Fibroblast of skin of abdomen (primary cell): ENCODE data around the gene SMYD4. TPM values are rescaled to one million over a fixed set of nuclear protein-coding genes. Genes with fewer than 3 reads are reported as not detected.
"Not testable (repeated sequence)": the region's sequence is repeated elsewhere in the genome, so short reads cannot be mapped to it uniquely, and the experiment has no call there.

Experiments
- DNase-seq: peaks from one replicate; pipeline ENCODE4 v3.0.0-alpha.2; 2013
- polyA plus RNA-seq, 2 experiments: library from polyadenylated mRNA; unstranded; fragments of 120-200 nt; gene quantifications; one replicate each; pipeline ENCODE4 v1.2.1, GENCODE V29; 2013; ENCODE audit not compliant: insufficient read length in 2 of 2

SMYD4 gene, protein sequence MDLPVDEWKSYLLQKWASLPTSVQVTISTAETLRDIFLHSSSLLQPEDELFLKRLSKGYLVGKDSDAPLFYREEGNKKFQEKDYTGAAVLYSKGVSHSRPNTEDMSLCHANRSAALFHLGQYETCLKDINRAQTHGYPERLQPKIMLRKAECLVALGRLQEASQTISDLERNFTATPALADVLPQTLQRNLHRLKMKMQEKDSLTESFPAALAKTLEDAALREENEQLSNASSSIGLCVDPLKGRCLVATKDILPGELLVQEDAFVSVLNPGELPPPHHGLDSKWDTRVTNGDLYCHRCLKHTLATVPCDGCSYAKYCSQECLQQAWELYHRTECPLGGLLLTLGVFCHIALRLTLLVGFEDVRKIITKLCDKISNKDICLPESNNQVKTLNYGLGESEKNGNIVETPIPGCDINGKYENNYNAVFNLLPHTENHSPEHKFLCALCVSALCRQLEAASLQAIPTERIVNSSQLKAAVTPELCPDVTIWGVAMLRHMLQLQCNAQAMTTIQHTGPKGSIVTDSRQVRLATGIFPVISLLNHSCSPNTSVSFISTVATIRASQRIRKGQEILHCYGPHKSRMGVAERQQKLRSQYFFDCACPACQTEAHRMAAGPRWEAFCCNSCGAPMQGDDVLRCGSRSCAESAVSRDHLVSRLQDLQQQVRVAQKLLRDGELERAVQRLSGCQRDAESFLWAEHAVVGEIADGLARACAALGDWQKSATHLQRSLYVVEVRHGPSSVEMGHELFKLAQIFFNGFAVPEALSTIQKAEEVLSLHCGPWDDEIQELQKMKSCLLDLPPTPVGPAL
- 5.2 TPM for polyA plus RNA-seq (2013, experiment 1 of 2; ENCODE audit: insufficient read length)
- polyA plus RNA-seq (2013, experiment 2 of 2; ENCODE audit: insufficient read length) = 5.2 TPM

DNA sequence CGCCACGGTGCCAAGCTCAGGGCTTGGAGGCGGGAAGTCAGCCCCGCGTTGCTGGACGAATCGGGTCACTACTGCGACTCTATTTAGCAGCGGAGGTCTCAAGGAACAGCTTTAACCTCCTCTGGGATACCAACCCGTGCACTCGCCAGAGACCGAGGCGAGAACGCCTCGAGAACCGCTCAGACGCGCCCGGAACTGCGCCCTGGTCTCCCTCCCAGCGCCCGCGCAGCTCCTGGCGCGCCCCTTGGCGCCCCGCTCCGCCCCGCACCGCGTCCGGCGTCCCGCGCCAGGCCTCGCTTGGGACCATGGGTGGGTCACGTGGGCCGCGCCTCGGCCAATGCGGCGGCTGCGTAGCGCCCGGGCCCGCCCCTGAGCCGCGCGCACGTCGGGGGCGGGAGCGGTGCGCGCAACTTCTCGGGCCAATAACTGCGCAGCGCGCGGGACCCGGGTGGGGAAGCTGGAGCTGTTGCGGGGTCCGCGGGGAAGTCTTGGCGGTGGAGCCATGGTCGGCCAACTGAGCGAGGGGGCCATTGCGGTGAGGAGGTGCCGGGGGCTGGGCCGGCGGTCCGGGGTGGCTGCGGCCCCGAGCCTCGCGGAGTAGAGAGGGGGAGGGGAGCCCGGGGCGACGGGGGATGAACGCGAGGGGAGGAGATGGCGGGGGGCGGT lies at the start of gene SMYD4, which contains the start of gene RPA1:
TSS of gene SMYD4 (minus strand) at position 311 of the 666 bp plus-strand sequence. CDS start 1,908 bp downstream, outside the sequence.
TSS of gene RPA1 (plus strand) at position 414 of the 666 bp plus-strand sequence. CDS start at position 503, 89 bp downstream.
- peak; percentile 86 for DNase-seq

DNA sequence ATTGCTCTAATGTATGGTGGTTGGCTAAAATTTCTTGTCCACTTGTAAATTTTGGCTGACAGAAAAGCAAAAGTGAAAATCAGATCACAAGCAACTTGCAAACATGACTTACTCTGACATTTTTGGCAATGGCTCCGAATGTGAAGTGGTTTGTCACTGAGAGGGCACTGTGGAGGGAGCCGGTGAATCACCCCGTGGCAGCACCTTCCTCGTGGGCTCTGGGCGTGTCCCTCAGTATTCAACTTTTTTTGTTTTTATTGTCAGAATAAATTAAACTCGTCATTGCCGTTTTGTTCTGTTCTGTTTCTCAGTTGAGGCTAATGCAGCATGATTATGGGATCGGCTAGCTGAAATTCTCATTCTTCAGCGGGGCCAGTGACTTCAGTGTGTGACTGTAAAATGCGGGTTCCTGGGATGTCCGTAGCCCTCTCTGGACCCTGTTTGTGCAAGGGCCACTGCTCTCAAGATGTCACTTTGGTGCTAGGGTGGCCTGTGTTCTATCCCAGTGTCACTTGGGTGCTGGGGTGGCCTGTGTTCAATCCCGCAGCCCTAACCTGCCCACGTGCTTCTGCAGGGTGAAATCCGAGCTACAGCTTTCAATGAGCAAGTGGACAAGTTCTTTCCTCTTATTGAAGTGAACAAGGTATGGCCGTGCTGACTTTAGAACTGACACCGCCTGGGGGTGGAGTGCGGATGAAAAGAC lies 48.9 kb upstream of the SMYD4 start:
- DNase-seq = no peak

GRCh38 chr17:1875597-1875996 lies 45.9 kb upstream of the SMYD4 start:
- DNase-seq = no peak

- DNase-seq = no peak
These were observed 43.7 kb upstream of the SMYD4 start for GRCh38 chr17:1873418-1873817.

GRCh38 chr17:1872976-1873375 lies 43.3 kb upstream of the SMYD4 start:
- DNase-seq = no peak

- DNase-seq = no peak
These were observed 42.6 kb upstream of the SMYD4 start for GRCh38 chr17:1872254-1872653.

- no peak for DNase-seq
These were observed 42.1 kb upstream of the SMYD4 start for GRCh38 chr17:1871756-1872155.

DNA sequence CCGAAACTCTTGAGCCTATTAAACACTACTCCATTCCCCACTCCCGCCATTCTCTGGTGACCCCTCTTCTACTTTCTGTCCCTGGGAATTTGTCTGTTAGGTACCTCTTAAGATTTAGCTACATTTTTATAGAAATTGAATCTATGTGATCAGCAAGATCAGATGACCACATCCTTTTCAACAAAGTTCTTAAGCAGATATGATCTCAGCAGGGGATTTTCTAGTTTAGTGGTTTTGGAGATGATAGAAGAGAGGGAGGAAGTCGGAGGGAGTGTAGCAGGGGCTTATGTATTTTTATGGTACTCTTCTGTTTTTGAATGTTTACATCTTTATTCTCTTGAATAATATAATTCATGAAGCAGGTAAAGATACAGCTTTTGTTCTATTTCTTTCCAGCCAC lies 40.9 kb upstream of the SMYD4 start:
- DNase-seq = no peak

GRCh38 chr17:1868090-1868489 lies 38.4 kb upstream of the SMYD4 start:
- DNase-seq = no peak

GRCh38 chr17:1867307-1867706 lies 37.6 kb upstream of the SMYD4 start:
- no peak for DNase-seq

- peak; percentile 19 for DNase-seq
These were observed 35.7 kb upstream of the SMYD4 start for GRCh38 chr17:1865252-1866037.

DNA sequence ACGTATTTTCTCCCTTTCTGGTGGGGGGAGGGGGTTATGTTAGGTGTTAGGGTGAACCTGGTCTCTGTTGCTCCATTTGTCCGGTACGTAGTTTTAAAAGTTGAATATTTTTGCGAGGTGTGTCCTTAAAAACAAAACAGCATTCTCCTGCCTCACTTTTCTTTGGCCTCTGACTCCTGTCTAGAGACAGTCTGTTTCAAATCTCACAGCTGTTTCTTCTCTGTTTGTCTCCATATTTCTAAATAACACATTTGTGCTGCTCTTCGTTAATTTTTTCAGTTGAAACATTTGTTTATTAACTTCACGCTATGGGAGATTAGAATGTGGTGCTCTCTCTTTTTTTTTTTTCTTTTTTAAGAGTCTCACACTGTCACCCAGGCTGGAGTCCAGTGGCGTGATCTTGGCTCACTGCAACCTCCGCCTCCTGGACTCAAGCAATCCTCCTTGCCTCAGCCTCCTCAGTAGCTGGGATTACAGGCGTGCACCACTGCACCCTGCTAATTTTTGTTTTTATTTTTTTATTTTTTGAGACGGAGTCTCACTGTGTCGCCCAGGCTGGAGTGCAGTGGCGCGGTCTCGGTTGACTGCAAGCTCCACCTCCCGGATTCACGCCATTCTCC lies 31.8 kb upstream of the SMYD4 start:
- no peak for DNase-seq

- no peak for DNase-seq
These were observed 31.3 kb upstream of the SMYD4 start for GRCh38 chr17:1860978-1861377.

- DNase-seq = not testable (repeated sequence)
These were observed 26.8 kb upstream of the SMYD4 start for GRCh38 chr17:1856462-1856861.

- no peak for DNase-seq
These were observed 24.0 kb upstream of the SMYD4 start for GRCh38 chr17:1853698-1854097.

GRCh38 chr17:1852327-1852726 lies 22.6 kb upstream of the SMYD4 start:
- no peak for DNase-seq

DNA sequence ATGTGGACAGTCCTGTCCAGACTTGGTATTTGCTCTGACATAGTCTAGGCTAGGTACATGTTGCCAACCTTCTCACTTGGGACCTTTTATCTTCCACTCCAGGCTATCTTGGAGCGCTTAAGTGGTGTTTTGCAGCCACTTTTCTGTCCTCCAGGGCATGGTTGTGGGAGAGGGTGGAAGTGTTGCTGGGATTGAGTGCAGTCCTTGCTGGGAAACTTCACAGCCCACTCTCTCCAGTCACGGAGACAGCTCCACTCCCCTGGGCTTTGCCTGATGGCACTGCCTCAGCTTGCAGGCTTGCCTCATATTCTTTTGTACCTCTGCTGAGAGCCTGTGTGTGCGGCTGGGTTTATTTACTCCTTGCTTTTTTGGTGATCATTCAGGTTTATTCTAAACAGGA lies 17.5 kb upstream of the SMYD4 start:
- no peak for DNase-seq

GRCh38 chr17:1843947-1844346 lies 14.2 kb upstream of the SMYD4 start:
- DNase-seq = no peak

- no peak for DNase-seq
These were observed 9.8 kb upstream of the SMYD4 start for GRCh38 chr17:1839516-1839915.

DNA sequence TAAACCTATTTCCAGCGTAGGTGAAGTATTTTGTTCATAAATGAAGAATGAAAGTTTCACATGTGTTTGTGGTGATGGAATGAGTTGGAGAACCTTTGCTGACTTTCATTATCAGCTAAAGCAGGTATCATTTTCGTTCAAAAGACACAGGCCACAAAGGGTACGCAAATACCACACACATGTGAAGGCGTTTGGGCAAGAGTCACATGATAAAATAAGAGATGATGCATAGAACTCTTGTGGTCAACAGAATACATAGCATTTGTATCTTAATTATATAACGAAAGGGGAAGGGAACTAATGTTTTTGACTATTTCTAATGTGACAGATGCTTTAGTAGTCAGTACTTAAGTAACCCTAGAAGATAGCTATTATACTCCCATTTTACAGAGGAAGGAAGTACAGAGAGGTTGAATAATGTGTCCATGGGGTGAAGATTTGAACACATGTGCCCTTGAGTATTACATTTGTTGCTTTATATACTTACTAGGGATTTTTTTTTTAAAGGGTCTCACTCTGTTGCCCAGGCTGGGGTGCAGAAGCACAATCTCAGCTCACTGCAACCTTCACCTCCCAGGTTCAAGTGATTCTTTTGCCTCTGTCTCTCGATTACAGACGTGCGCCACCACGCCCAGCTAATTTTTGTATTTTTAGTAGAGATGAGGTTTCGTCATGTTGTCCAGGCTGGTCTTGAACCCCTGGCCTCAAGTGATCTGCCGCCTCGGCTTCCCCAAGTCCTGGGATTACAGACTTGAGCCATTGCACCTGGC lies 4.9 kb upstream of the SMYD4 start:
- no peak for DNase-seq
